ENCODE measurements around the gene KRCC1. TPM values are rescaled to one million over a fixed set of nuclear protein-coding genes. Genes with fewer than 3 reads are reported as not detected.

Gene KRCC1
- polyA plus RNA-seq, 3 donors: 11.8 to 48.0 (median 17.2) TPM

Other genes starting within 250 kb of the KRCC1 start
- gene RGPD2, start 230.0 kb downstream of the KRCC1 start, polyA plus RNA-seq: 1 to 10 TPM in 2 of 3 donors, under 1 TPM in 1; 0.90 to 2.4 (median 1.6) TPM
- gene RNU2-63P, start 39.2 kb downstream of the KRCC1 start, polyA plus RNA-seq: not detected
- under 1 TPM in 2 of 3 donors, not detected in 1; 0.06 to 0.11 TPM for gene SMYD1, start 12.0 kb upstream of the KRCC1 start, polyA plus RNA-seq
- gene FABP1, start 72.3 kb upstream of the KRCC1 start, polyA plus RNA-seq: 1 to 10 TPM; 1.1 to 4.7 (median 3.7) TPM
- gene THNSL2, start 114.6 kb upstream of the KRCC1 start, polyA plus RNA-seq: 10 to 100 TPM; 11.6 to 26.6 (median 15.9) TPM

Measured in adipose tissue (tissue), 3 donors.